Chondrocyte (in vitro differentiated cells): Measurements from ENCODE around the gene CEP128. TPM values are rescaled to one million over a fixed set of nuclear protein-coding genes. Genes with fewer than 3 reads are reported as not detected.

Experiments used
- DNase-seq: peaks from one replicate; pipeline ENCODE4 v3.0.0; 2021; ENCODE audit warnings: mixed read lengths, low spot score
- H3K27ac Mint-ChIP-seq: one replicate; pipeline ENCODE4 v1.8.0; 2021; ENCODE audit warnings: mild to moderate bottlenecking, moderate library complexity, mixed read lengths; ENCODE audit not compliant: unreplicated experiment
- H3K27me3 Mint-ChIP-seq: 2 replicates; pipeline ENCODE4 v1.8.0; 2021; ENCODE audit warnings: low read depth, mixed read lengths
- H3K36me3 Mint-ChIP-seq: 2 replicates; pipeline ENCODE4 v1.8.0; 2021; ENCODE audit warnings: low read depth, mixed read lengths
- H3K4me1 Mint-ChIP-seq: 2 replicates; pipeline ENCODE4 v1.8.0; 2021; ENCODE audit warnings: low read depth, mild to moderate bottlenecking, mixed read lengths
- H3K4me3 Mint-ChIP-seq: one replicate; pipeline ENCODE4 v1.8.0; 2021; ENCODE audit warnings: mild to moderate bottlenecking, moderate library complexity, mixed read lengths; ENCODE audit not compliant: unreplicated experiment
- H3K9me3 Mint-ChIP-seq: 2 replicates; pipeline ENCODE4 v1.8.0; 2021; ENCODE audit warnings: low read depth, mixed read lengths
- CTCF ChIP-seq: fragments of 200-600 bp; sonication (generic); IDR thresholded peaks from 2 replicates; pipeline ENCODE4 v1.5.0; 2021; ENCODE audit warnings: antibody characterized with exemption, mild to moderate bottlenecking, moderate library complexity
- total RNA-seq: library from RNA; stranded (reverse); gene quantifications from 3 replicates; pipeline ENCODE4 v1.2.1, GENCODE V29; 2021

The CEP128 gene
- total RNA-seq, 1 donor from 2014 or later: 3.5 TPM

GRCh38 chr14:80792771-80793170 lies 148.8 kb downstream of the CEP128 start:
- TF ChIP-seq CTCF: no peak
- no peak for DNase-seq
- Mint-ChIP-seq H3K4me3 (no peak overlapping the region), H3K9me3 (peaks cover 3% of the 10 kb centered on the region), H3K36me3 (peaks cover 3% of the 10 kb centered on the region), H3K4me1 (peaks cover 5% of the 10 kb centered on the region), H3K27me3 (no peaks in the 10 kb centered on the region), H3K27ac (no peak overlapping the region)

- no peak for TF ChIP-seq CTCF
- no peaks in the 10 kb centered on the region for H3K27me3 Mint-ChIP-seq
- H3K9me3 Mint-ChIP-seq: no peaks in the 10 kb centered on the region
- H3K36me3 Mint-ChIP-seq: peaks cover 2% of the 10 kb centered on the region
- peaks cover 5% of the 10 kb centered on the region for H3K4me1 Mint-ChIP-seq
- H3K4me3 Mint-ChIP-seq: no peak overlapping the region
- no peak overlapping the region for H3K27ac Mint-ChIP-seq
- no peak for DNase-seq
Observed at GRCh38 chr14:80787876-80788275, 153.7 kb downstream of the CEP128 start.

- Mint-ChIP-seq H3K4me1 (peaks cover 5% of the 10 kb centered on the region), H3K9me3 (no peaks in the 10 kb centered on the region), H3K27ac (no peak overlapping the region), H3K4me3 (no peak overlapping the region), H3K36me3 (no peaks in the 10 kb centered on the region), H3K27me3 (no peaks in the 10 kb centered on the region)
- no peak for DNase-seq
- TF ChIP-seq CTCF: peak; percentile 71
Observed at GRCh38 chr14:80784820-80785219, 156.7 kb downstream of the CEP128 start.

GRCh38 chr14:80781972-80782367 lies 159.6 kb downstream of the CEP128 start:
- H3K27ac Mint-ChIP-seq: no peak overlapping the region
- no peaks in the 10 kb centered on the region for H3K36me3 Mint-ChIP-seq
- H3K4me3 Mint-ChIP-seq: no peak overlapping the region
- H3K27me3 Mint-ChIP-seq: no peaks in the 10 kb centered on the region
- DNase-seq: no peak
- H3K4me1 Mint-ChIP-seq: peaks cover 7% of the 10 kb centered on the region
- no peak for TF ChIP-seq CTCF
- H3K9me3 Mint-ChIP-seq: no peaks in the 10 kb centered on the region

GRCh38 chr14:80780500-80780899 lies 161.0 kb downstream of the CEP128 start:
- Mint-ChIP-seq H3K36me3 (no peaks in the 10 kb centered on the region), H3K4me1 (peaks cover 7% of the 10 kb centered on the region), H3K27me3 (no peaks in the 10 kb centered on the region), H3K27ac (no peak overlapping the region), H3K9me3 (no peaks in the 10 kb centered on the region), H3K4me3 (no peak overlapping the region)
- no peak for DNase-seq
- no peak for TF ChIP-seq CTCF
